ENCODE results near the gene HSF2. TPM values are rescaled to one million over a fixed set of nuclear protein-coding genes. Genes with fewer than 3 reads are reported as not detected.

The HSF2 gene
- total RNA-seq, 1 experiment from 2014 or later, result 26.0 TPM

DNA sequence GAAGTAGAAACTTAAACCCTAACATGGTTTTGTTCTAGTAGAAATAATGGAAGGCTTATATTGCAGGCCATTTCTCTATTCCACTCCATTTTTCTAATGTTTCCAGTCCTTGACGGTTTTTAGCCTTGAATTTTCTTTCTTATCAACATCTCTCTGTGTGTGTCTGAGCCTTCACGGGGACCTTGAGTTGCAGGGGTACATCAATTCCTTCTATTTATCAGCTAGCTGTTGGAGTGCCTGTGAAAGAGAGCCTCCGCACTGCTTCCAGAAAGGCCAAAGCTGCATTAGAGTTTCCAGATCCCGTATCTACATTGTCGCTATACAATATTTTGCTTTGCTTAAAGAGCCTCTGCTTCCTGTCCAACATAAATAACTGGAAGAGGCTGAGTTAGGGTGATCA is 5.4 kb upstream of the HSF2 start:
- no peak for DNase-seq (ENCODE audit: low read depth)

DNA sequence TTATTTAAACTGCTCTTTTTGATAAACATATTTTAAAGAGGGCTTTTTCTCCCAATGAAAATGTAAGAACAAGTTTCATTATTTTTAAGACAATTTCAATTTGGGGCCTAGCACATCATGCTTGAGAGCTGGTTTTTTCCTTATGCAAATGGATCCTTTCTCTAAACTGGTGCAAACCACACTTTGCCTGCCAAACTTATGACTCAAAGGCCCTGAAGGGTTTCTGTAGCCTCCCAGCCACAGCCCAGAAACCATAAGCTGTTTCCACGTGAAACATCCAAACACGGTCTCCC is 451 bp upstream of the HSF2 start:
- DNase-seq (ENCODE audit: low read depth), result no peak

DNA sequence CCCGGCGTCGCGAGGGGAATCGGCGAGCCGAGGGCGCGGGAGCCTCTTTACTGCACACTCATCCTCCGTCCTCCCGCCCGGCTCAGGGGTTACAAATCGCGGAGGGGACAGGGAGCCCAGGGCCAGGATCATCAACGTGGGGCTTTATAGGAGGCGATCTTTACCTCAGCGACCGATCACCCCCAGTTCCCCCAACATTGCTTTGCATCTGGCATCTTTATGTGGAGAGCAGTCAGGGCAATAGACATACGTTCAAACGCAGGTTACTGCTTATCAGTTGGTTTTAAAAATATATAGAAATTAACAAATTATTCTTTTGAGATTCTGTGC is 634 bp downstream of the HSF2 start:
- DNase-seq (ENCODE audit: low read depth), result peak; percentile 4

DNA sequence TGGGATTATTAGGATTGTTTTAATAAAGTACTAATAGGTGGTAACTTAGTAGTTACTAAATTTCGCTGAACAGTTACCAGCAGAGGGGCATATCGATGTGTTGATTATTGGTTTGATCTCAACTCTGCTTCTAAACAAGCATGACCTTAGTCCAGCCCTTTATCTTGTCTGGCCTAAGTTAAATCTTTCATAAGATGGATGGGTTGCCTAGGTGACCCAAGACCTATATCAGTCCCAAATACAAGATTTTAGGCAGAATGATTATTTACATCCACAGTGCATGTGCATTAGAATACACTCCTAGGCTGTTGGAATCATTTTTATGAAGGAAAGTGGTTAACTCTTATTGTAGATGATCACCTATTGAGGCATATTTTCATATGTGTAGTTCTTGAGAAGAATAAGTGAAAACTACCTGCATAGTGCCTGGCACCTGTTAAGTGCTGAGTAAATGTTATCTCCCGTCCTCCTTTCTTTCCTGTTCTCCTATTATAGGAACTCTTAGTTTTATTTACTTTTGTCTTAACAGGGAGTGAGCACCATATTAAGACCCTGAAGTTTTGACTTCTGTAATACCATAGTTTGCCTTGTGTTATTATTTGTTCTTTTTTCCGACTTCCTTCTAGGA is 1.1 kb downstream of the HSF2 start:
- peak; percentile 1 for DNase-seq (ENCODE audit: low read depth)

DNA sequence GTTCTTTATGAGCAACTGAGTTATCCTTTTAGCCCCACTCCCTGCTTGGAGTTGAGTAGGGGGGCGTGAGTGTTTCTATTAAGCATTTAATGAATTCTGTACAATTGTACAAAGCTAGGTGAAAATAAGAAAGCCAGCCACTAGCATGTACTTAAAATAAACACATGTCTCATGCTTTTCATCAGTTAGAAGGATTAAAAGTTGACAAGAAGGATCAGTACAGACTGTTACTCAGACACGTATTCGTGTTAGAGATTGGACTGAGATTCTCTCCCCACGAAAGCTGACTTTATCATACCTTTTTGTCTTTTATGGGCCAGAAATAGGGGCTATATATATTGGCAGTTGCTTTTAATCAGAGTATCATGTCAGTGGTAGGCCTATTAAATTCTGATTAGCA is 1.7 kb downstream of the HSF2 start:
- no peak for DNase-seq (ENCODE audit: low read depth)

DNA sequence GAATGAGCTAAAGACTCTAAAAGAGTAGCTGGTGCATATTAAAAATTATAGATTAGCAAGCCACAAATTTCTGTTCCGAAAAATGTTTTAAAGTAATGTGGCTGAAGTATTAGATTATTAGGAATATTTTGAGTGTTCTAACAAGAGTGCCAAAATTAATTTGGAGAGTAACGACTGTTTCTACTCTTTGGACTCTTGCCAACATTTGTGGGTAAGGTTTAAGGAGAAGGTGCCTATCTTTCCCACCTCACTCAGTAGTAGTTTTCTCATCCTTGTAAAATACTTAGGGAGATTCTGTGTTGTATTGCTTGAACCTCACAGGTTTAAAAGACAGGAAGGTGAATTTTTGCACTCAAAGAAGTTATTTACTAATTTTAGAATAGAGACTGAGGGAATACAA is 5.0 kb downstream of the HSF2 start:
- no peak for DNase-seq (ENCODE audit: low read depth)

DNA sequence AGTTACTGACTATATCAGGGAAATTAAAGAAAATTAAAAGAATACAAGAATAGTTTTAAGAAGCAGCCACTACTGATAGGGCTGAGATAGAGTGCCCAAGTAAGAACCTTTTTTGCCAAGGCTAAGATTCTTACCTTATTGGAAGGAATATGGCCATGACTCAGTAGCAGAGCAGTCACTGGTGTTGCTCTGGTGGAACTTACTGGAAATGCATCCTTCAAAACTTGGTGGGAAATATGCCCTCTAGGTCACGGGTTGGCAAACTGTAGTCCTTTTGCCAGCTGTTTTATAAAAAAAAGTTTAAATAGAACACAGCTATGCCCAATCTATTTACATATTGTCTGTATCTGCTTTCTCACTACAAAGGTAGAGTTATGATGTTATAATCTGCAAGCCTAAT is 6.0 kb downstream of the HSF2 start:
- peak; percentile 10 for DNase-seq (ENCODE audit: low read depth)

DNA sequence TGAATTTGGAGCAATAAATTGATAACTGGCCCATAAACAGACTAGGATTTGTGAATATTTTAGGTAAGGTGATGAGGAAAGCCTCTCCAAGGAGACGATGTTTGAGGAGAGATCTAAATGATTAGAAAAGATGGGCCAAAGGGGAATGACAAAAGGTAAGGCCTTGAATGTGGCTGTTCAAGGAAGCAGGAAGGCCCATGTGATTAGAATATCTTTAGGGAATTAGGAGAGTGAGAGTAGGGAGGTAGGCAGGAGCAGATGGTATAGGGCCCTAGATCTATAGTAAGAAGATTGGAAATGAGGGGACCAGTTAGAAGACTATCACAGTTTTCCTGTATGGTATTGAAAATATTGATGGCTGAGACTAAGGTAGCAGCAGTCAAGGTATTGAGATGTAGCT is 6.7 kb downstream of the HSF2 start:
- DNase-seq (ENCODE audit: low read depth), result no peak

DNA sequence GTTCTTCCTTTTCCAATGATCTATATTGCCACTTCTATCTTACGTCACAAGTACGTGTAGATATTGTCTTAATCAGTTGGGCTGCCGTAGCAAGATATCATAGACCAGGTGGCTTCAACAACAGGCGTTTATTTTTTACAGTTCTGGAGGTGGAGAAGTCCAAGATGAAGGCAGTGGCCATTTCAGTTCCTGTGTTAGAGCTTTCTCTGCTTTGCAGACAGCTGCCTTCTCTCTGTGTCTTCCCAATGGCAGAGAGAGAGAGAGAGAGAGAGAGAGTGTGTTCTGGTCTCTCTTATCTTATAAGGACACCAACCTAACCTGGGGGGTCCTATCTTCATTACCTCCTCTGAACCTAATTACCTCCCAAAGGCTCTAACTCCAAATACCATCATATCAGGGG is 8.3 kb downstream of the HSF2 start:
- no peak for DNase-seq (ENCODE audit: low read depth)

DNA sequence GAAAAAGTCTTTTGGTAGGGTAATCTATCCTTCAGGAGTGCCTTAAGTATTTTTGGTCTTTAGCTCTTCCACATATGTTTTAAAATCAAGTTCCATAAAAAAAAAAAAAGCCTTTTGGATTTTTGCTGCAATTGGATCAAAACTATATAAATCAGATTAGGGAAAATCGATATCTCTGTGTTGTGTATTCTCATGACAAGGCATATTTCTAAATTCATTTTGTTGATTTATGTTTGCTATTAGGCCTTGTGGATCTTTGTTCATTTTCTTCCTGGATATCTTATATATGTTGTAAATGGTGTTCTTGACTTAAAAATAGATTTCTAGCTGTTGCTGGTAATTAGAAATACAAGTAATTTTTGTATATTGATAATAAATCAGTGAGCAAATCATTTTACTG is 8.8 kb downstream of the HSF2 start:
- DNase-seq (ENCODE audit: low read depth), result no peak

DNA sequence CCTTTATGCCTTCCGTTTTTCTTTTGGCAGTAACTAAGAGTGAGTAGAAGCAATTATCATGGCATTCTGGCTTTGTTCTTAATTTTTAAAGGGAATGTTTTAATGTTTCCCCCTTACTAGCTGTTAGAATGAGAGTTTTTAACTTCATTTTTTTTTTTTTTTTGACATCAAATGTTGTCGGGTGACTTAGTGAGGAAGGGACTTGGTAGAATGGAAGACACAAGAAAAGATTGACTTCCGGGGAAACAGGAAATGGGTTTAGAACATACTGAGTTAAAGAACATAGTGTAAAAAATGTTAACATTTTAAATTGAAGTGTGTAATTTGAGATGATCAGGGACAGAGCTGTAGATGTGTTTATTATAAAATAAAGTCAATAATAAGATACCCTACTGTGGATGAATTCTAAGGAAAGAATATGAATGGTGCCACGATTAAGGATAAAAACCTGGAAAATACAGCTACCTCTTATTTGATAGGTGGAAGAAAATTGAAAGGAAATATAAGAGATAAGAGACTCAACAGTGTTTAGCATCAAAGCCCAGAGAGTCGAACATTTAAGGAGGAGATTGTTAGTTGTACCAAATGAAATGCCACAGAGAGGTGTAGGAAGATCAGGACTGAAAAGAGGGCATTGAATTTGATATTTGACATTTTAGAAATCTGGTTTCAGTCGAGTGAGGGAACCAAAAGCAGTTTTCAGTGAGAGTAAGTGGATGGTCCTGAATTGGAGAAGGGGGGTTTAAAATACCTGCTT is 9.4 kb downstream of the HSF2 start:
- DNase-seq (ENCODE audit: low read depth), result no peak

DNA sequence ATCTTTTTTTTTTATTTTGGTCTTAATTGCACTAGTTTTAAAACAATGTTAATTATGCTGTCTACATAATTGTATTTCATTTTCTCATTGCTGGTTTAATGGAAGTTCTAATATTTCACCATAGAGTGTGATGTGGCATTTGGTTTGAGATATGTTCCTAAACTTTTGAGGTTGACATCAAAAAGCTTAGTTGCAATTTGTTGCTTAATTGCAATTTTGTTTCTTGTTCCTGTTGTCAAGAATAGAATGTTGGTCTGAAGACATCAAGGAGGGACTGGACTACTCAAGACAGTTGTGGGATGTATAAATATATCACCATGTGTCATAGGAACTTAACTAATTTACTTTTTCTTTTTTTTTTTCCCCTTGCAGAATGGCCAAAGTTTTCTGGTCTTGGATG is 12.5 kb downstream of the HSF2 start:
- no peak for DNase-seq (ENCODE audit: low read depth)

DNA sequence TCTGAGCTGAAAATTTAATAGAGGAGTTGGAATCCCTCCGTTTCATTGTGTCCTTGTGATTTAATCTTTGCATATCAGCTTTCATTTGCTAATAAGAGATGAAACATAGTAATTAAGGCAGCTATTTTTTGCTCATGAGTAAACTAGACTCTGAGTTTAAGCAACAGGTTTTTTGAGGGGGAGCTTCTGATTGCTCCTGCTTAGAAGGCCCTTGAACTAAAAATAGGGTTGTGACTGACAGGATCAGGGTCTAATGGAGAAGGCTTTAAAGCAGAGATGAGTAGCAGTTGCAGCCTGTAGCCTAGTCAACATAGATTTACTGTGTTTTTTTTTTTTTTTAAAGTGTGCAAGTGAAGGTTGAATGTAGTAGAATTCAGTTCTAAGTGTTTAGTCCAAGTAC is 17.4 kb downstream of the HSF2 start:
- DNase-seq (ENCODE audit: low read depth), result no peak

DNA sequence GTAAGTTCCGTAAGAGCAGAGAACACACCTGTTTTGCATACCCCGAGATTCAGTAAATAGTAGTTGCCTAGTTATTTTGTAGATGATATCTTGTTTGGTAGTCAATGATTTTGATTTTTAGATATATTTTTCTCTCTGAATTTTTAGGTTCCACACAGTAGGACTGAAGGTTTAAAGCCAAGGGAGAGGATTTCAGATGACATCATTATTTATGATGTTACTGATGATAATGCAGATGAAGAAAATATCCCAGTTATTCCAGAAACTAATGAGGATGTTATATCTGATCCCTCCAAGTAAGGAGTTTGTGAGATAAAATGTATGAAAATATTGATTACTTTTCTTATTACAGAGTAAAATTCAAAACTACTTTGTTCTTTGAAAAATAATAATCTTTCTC is 22.6 kb downstream of the HSF2 start:
- no peak for DNase-seq (ENCODE audit: low read depth)

DNA sequence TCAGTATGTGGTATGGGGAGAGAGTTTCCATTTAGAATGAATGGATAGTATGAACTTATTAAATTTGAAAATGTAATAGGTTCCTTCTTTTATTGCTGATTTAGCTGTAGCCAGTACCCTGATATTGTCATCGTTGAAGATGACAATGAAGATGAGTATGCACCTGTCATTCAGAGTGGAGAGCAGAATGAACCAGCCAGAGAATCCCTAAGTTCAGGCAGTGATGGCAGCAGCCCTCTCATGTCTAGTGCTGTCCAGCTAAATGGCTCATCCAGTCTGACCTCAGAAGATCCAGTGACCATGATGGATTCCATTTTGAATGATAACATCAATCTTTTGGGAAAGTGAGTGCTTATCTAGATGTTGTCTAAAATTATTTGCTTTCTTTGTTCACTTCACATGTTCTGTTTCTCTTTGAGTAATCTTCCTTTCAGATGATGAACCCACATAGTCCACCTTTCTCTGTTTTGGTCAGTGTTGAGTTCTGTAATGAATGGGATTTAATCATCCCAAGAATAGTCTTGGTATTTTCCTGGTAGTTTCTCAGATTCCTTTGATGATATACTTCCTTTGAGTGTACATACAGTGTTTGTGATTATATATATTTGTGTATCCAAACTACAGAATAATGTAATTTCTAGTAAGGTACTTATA is 23.3 kb downstream of the HSF2 start:
- DNase-seq (ENCODE audit: low read depth), result no peak

DNA sequence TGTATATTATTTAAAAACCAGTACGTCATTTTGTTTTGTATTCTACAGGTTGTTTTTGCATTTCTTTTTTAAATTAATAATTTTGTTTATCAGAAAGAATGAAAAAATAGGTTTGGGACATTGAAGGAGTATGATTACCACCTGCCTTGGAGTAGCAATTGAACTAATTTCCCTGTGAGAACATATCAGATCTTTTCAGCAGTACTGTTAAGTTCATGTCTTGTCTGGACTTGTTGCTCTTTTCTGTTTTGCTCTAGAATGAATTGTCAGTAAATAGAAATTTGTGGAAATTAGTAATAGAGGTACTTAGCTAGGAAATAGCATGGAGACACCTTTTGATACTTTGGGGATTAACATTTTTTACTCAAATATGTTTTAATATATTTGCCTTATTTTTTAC is 24.3 kb downstream of the HSF2 start:
- no peak for DNase-seq (ENCODE audit: low read depth)

DNA sequence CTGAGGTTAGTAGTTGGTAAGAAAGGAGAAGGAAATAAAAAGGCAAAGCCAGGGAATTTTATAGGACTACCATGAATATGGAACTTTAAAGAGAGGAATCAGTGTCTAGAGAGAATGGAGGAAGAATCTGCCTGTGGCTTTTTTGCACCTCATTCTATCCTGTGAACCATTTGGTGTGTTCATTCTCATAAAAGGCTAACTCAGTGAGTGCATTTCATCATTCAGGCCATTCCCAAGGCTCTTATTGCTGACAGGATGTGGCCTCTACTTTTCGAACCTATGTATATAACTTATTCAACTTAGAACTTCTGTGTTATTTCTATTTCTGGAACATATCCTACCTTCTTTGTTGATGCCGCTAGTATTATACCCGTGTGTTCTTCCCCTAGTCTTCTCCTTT is 27.1 kb downstream of the HSF2 start:
- DNase-seq (ENCODE audit: low read depth), result no peak

DNA sequence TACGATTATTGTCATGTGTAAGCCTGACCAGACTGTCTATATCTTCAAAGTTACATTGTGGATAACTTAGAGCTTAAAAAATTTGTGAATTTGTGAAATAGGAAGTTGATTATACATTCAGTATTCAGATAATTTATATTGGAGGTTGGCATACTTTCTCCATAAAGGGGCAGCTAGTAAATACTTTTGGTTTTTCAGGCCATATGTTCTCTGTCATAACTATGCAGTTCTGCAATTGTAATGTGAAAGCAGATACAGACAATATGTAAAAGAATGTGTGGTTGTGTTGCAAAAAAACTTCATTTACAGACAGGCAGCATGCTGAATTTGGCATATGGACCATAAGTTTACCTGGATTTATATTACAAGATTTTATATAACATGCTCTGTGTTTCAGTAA is 29.3 kb downstream of the HSF2 start:
- DNase-seq (ENCODE audit: low read depth), result no peak

DNA sequence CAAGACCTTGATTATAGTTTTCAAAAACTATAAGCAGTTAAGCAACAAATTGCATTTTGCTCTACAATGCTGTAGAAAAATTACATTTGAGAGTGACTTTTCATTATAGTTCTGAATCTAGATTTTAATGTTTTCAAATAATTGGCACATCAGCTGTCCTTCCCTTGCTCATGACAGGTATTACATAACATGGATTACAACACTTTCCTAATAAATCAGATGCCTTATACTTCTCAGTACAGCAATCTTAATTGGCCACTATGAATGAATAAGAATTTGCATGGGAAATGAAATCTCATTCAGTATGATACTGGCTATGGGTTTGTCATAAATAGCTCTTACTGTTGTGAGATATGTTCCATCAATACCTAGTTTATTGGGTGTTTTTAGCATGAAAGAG is 29.9 kb downstream of the HSF2 start:
- DNase-seq (ENCODE audit: low read depth), result no peak

DNA sequence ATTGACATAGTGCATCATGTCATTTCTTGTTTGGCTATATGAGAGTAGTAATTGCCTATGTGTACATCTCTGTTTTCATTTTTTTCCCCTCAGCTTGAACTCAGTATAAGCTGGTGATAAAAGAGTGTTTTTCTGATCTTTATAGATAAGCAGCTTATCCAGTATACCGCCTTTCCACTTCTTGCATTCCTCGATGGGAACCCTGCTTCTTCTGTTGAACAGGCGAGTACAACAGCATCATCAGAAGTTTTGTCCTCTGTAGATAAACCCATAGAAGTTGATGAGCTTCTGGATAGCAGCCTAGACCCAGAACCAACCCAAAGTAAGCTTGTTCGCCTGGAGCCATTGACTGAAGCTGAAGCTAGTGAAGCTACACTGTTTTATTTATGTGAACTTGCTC is 32.3 kb downstream of the HSF2 start:
- no peak for DNase-seq (ENCODE audit: low read depth)

DNA sequence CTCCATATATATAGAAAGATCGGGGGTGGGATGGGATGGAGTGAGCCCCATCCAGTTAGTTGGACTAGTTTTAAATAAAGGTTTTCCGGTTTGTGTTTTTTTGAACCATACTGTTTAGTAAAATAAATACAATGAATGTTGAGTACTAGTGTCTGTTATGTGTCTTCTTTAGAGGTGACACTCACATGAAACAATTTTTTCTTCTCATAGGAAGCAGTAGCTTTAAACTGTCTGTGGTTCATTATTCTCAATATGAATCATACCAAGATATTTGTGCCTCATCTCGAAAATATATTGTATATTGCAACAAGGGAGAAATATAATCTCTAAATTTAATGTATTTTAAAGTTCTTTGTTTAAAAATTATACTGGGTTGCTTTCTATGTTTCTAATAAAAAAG is 33.4 kb downstream of the HSF2 start:
- no peak for DNase-seq (ENCODE audit: low read depth)

DNA sequence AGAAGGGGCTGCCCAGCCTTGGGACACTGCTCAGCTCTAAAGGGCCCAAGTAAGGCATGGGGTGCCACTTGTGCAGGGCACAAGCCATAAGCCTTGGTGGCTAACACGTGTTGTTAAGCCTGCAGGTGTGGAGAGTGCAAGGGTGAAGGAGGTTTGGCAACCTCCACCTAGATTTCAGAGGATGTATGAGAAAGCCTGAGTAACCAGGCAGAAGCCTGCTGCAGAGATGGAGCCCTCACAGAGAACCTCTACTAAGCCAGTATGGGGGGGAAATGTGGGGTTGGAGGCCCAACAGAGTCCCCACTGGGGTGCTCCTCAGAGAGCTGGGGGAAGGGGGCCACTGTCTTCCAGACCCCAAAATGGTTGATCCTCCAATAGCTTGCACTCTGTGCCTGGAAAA is 39.5 kb downstream of the HSF2 start:
- no peak for DNase-seq (ENCODE audit: low read depth)

DNA sequence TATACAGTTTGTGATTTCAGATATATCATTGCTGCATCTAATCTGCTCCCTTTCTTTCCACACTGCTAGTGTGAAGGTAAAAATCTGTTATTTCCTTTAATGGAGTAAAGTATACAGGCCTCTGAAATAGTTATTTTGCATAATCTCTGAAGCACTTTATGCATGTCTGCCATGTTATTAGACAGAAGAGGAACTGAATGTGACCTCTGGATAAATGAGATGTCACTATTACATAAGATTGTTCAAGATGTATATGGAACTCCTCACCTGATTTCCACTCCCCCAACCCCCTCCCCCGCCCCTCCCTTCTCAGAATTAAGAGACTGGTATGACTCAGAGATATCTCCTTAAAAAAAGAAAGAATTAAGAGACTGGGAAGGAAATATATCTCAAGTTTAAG is 45.8 kb downstream of the HSF2 start:
- DNase-seq (ENCODE audit: low read depth), result no peak
